ENCODE measurements around the gene PIGR.

DNA sequence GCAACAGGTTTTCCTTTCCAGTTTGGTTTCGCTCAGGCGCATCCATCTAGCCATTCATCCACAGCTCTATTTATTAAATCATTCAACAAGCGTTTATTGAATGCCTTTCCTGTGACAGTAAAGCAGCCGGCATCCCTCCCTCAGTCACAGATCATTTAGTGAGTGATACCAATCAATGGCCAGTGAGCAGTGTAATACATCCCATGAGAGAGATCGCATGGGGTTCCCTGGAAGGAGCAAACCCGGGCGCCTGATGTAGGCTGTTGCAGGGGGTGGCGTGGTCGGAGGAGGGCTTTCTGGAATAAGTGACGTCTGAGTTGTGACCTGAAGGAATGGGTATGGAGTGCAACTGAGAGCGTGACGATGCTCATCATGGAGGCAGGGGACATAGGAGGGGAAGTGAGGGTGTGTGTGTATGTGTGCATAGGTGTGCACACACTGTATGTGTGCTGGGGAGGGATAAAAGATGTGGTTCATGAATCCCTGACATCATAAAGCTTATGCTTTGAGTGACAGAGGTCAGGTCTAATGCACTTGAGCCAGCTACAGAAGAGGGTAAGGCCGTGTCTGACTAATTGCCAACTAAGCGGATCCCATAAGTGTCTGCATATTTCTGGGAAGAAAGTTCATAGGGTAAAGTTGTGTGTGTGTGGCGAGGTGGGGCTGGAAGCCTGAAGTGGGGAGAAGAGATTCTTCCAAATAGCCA, 31.1 kb downstream of the PIGR start:
- TF ChIP-seq, protein P1, sequence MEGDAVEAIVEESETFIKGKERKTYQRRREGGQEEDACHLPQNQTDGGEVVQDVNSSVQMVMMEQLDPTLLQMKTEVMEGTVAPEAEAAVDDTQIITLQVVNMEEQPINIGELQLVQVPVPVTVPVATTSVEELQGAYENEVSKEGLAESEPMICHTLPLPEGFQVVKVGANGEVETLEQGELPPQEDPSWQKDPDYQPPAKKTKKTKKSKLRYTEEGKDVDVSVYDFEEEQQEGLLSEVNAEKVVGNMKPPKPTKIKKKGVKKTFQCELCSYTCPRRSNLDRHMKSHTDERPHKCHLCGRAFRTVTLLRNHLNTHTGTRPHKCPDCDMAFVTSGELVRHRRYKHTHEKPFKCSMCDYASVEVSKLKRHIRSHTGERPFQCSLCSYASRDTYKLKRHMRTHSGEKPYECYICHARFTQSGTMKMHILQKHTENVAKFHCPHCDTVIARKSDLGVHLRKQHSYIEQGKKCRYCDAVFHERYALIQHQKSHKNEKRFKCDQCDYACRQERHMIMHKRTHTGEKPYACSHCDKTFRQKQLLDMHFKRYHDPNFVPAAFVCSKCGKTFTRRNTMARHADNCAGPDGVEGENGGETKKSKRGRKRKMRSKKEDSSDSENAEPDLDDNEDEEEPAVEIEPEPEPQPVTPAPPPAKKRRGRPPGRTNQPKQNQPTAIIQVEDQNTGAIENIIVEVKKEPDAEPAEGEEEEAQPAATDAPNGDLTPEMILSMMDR (IDR thresholded peaks at IDR 0.05): no peak
- TF ChIP-seq RAD21 (IDR thresholded peaks at IDR 0.05; ENCODE audit: low read length) (no peak), RFX5 (IDR thresholded peaks at IDR 0.05; ENCODE audit: low read length) (no peak), CHD2 (IDR thresholded peaks at IDR 0.05; ENCODE audit: low read length, partially characterized antibody) (no peak), ELF1 (IDR thresholded peaks at IDR 0.05) (no peak), EP300 (IDR thresholded peaks at IDR 0.05; ENCODE audit: borderline replicate concordance in 1 of 2, low read depth in 1 of 2, low read length in 1 of 2) (no peak), POLR2AphosphoS5 (IDR thresholded peaks at IDR 0.05; ENCODE audit: low read depth, low read length) (no peak), TCF12 (IDR thresholded peaks at IDR 0.05) (no peak), RXRA (IDR thresholded peaks at IDR 0.05; ENCODE audit: borderline replicate concordance, low read depth) (no peak)
- TF ChIP-seq, protein P2, sequence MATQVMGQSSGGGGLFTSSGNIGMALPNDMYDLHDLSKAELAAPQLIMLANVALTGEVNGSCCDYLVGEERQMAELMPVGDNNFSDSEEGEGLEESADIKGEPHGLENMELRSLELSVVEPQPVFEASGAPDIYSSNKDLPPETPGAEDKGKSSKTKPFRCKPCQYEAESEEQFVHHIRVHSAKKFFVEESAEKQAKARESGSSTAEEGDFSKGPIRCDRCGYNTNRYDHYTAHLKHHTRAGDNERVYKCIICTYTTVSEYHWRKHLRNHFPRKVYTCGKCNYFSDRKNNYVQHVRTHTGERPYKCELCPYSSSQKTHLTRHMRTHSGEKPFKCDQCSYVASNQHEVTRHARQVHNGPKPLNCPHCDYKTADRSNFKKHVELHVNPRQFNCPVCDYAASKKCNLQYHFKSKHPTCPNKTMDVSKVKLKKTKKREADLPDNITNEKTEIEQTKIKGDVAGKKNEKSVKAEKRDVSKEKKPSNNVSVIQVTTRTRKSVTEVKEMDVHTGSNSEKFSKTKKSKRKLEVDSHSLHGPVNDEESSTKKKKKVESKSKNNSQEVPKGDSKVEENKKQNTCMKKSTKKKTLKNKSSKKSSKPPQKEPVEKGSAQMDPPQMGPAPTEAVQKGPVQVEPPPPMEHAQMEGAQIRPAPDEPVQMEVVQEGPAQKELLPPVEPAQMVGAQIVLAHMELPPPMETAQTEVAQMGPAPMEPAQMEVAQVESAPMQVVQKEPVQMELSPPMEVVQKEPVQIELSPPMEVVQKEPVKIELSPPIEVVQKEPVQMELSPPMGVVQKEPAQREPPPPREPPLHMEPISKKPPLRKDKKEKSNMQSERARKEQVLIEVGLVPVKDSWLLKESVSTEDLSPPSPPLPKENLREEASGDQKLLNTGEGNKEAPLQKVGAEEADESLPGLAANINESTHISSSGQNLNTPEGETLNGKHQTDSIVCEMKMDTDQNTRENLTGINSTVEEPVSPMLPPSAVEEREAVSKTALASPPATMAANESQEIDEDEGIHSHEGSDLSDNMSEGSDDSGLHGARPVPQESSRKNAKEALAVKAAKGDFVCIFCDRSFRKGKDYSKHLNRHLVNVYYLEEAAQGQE (IDR thresholded peaks at IDR 0.05; ENCODE audit: low read depth, low read length): no peak
- TF ChIP-seq, protein P3, sequence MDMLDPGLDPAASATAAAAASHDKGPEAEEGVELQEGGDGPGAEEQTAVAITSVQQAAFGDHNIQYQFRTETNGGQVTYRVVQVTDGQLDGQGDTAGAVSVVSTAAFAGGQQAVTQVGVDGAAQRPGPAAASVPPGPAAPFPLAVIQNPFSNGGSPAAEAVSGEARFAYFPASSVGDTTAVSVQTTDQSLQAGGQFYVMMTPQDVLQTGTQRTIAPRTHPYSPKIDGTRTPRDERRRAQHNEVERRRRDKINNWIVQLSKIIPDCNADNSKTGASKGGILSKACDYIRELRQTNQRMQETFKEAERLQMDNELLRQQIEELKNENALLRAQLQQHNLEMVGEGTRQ (IDR thresholded peaks at IDR 0.05; ENCODE audit: borderline replicate concordance, low read depth, low read length): no peak
- TF ChIP-seq, protein P4, sequence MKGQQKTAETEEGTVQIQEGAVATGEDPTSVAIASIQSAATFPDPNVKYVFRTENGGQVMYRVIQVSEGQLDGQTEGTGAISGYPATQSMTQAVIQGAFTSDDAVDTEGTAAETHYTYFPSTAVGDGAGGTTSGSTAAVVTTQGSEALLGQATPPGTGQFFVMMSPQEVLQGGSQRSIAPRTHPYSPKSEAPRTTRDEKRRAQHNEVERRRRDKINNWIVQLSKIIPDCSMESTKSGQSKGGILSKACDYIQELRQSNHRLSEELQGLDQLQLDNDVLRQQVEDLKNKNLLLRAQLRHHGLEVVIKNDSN (IDR thresholded peaks at IDR 0.05; ENCODE audit: borderline replicate concordance, low read depth): no peak
- TF ChIP-seq, protein P5, sequence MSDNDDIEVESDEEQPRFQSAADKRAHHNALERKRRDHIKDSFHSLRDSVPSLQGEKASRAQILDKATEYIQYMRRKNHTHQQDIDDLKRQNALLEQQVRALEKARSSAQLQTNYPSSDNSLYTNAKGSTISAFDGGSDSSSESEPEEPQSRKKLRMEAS (IDR thresholded peaks at IDR 0.05; ENCODE audit: low read depth): no peak

Data from SK-N-SH (cell line).